HEK293 (cell line): ENCODE data around the gene SMAD9.

Experiments
- CTCF ChIA-PET: fragments of 350-600 bp; formaldehyde crosslinking; extraction: SDS; loops from one replicate; lab custom pipeline; 2021; ENCODE audit warnings: antibody characterized with exemption; lab: Yijun Ruan, JAX
- POLR2A ChIA-PET: fragments of 300-600 bp; formaldehyde crosslinking; extraction: SDS; loops from one replicate; lab custom pipeline; 2020; ENCODE audit warnings: antibody characterized with exemption, inconsistent platforms; lab: Yijun Ruan, JAX
- H3K27ac ChIP-seq: fragments of 200-500 bp; sonication (Bioruptor generic); 2 replicates; pipeline ENCODE4 v1.5.1; 2014; ENCODE audit warnings: low read depth, low read length, control low read depth, inconsistent platforms; ENCODE audit errors: extremely low read depth
- H3K36me3 ChIP-seq, 2 experiments: fragments of 200-500 bp in 1 of 2; sonication (Bioruptor generic) in 1 of 2; 1 replicate in 1 of 2; 2 replicates in 1 of 2; pipeline ENCODE4 v1.5.1; 2014 to 2017; ENCODE audit warnings: inconsistent platforms in 2 of 2, low read length in 2 of 2; ENCODE audit not compliant: control insufficient read depth in 2 of 2, insufficient read depth in 1 of 2
- H3K4me1 ChIP-seq: fragments of 200-500 bp; sonication (Bioruptor generic); 2 replicates; pipeline ENCODE4 v1.5.1; 2014; ENCODE audit warnings: mild to moderate bottlenecking, low read length, inconsistent platforms; ENCODE audit not compliant: control insufficient read depth, insufficient read depth
- H3K4me3 ChIP-seq: 2 replicates; pipeline ENCODE4 v1.5.1; 2011; ENCODE audit warnings: low read depth, mild to moderate bottlenecking, control low read depth, low read length, moderate library complexity
- H3K9me3 ChIP-seq: fragments of 200-500 bp; sonication (Bioruptor generic); 2 replicates; pipeline ENCODE4 v1.5.1; 2014; ENCODE audit warnings: low read depth, low read length, inconsistent platforms; ENCODE audit not compliant: control insufficient read depth, insufficient read depth
- EGR2 ChIP-seq: fragments of 450-650 bp; formaldehyde crosslinking; IDR thresholded peaks from 2 replicates; pipeline ENCODE4 v1.5.1; 2016; ENCODE audit warnings: low read depth, missing biosample characterization, missing genetic modification characterization
- GLIS1 ChIP-seq: fragments of 450-650 bp; formaldehyde crosslinking; IDR thresholded peaks from 2 replicates; pipeline ENCODE4 v1.5.1; 2016; ENCODE audit warnings: missing biosample characterization, missing genetic modification characterization
- GLIS2 ChIP-seq: fragments of 450-650 bp; formaldehyde crosslinking; IDR thresholded peaks from 2 replicates; pipeline ENCODE4 v1.5.1; 2016; ENCODE audit warnings: missing biosample characterization, missing genetic modification characterization
- KLF10 ChIP-seq: fragments of 450-650 bp; IDR thresholded peaks from 2 replicates; pipeline ENCODE4 v1.5.1; 2018; ENCODE audit warnings: missing biosample characterization, mild to moderate bottlenecking, missing genetic modification characterization
- KLF17 ChIP-seq: fragments of 450-650 bp; formaldehyde crosslinking; IDR thresholded peaks from 2 replicates; pipeline ENCODE4 v1.5.1; 2016; ENCODE audit warnings: missing biosample characterization, missing genetic modification characterization
- KLF9 ChIP-seq: fragments of 450-650 bp; formaldehyde crosslinking; IDR thresholded peaks from 2 replicates; pipeline ENCODE4 v1.5.1; 2016; ENCODE audit warnings: missing biosample characterization, missing genetic modification characterization, low read depth
- OVOL3 ChIP-seq: fragments of 450-650 bp; formaldehyde crosslinking; IDR thresholded peaks from 2 replicates; pipeline ENCODE4 v1.5.1; 2016; ENCODE audit warnings: missing biosample characterization, missing genetic modification characterization
- SCRT2 ChIP-seq: fragments of 450-650 bp; formaldehyde crosslinking; IDR thresholded peaks from 2 replicates; pipeline ENCODE4 v1.5.1; 2016; ENCODE audit warnings: missing biosample characterization, missing genetic modification characterization
- SP7 ChIP-seq: fragments of 450-650 bp; formaldehyde crosslinking; IDR thresholded peaks from 2 replicates; pipeline ENCODE4 v1.5.1; 2016; ENCODE audit warnings: missing biosample characterization, missing genetic modification characterization
- YY1 ChIP-seq: fragments of 450-650 bp; formaldehyde crosslinking; IDR thresholded peaks from 2 replicates; pipeline ENCODE4 v1.5.1; 2018; ENCODE audit warnings: missing biosample characterization, missing genetic modification characterization
- ZBTB26 ChIP-seq: fragments of 450-650 bp; formaldehyde crosslinking; optimal IDR thresholded peaks from 2 replicates; pipeline ENCODE3; 2016; ENCODE audit warnings: missing biosample characterization, mild to moderate bottlenecking, missing genetic modification characterization
- ZBTB44 ChIP-seq: fragments of 450-650 bp; IDR thresholded peaks from 2 replicates; pipeline ENCODE4 v1.5.1; 2018; ENCODE audit warnings: missing biosample characterization, mild to moderate bottlenecking, missing genetic modification characterization
- ZBTB8A ChIP-seq: fragments of 450-650 bp; formaldehyde crosslinking; IDR thresholded peaks from 2 replicates; pipeline ENCODE4 v1.5.1; 2016; ENCODE audit warnings: missing biosample characterization, missing genetic modification characterization
- ZFHX2 ChIP-seq: fragments of 450-650 bp; formaldehyde crosslinking; conservative IDR thresholded peaks from 2 replicates; pipeline ENCODE4 v1.5.1; 2016; ENCODE audit warnings: missing biosample characterization, missing genetic modification characterization
- ZNF140 ChIP-seq: fragments of 450-650 bp; formaldehyde crosslinking; IDR thresholded peaks from 2 replicates; pipeline ENCODE4 v1.5.1; 2016; ENCODE audit warnings: missing biosample characterization, missing genetic modification characterization
- ZNF184 ChIP-seq: fragments of 450-650 bp; IDR thresholded peaks from 2 replicates; pipeline ENCODE4 v1.5.1; 2018; ENCODE audit warnings: missing biosample characterization, mild to moderate bottlenecking, missing genetic modification characterization
- ZNF335 ChIP-seq: fragments of 450-650 bp; formaldehyde crosslinking; conservative IDR thresholded peaks from 2 replicates; pipeline ENCODE4 v1.5.1; 2016; ENCODE audit warnings: missing biosample characterization, missing genetic modification characterization
- ZNF354C ChIP-seq: fragments of 450-650 bp; formaldehyde crosslinking; IDR thresholded peaks from 2 replicates; pipeline ENCODE4 v1.5.1; 2016; ENCODE audit warnings: missing biosample characterization, missing genetic modification characterization, low read depth, borderline replicate concordance
- ZNF394 ChIP-seq: fragments of 450-650 bp; formaldehyde crosslinking; IDR thresholded peaks from 2 replicates; pipeline ENCODE4 v1.5.1; 2016; ENCODE audit warnings: missing biosample characterization, missing genetic modification characterization, mild to moderate bottlenecking, moderate library complexity, borderline replicate concordance
- ZNF404 ChIP-seq: fragments of 450-650 bp; formaldehyde crosslinking; IDR thresholded peaks from 2 replicates; pipeline ENCODE4 v1.5.1; 2017; ENCODE audit warnings: missing biosample characterization, missing genetic modification characterization
- ZNF561 ChIP-seq: fragments of 450-650 bp; IDR thresholded peaks from 2 replicates; pipeline ENCODE4 v1.5.1; 2018; ENCODE audit warnings: missing biosample characterization, missing genetic modification characterization, borderline replicate concordance
- ZNF660 ChIP-seq: fragments of 450-650 bp; IDR thresholded peaks from 2 replicates; pipeline ENCODE4 v1.5.1; 2018; ENCODE audit warnings: missing biosample characterization, mild to moderate bottlenecking, missing genetic modification characterization
- ZNF677 ChIP-seq: fragments of 450-650 bp; IDR thresholded peaks from 2 replicates; pipeline ENCODE4 v1.5.0; 2018; ENCODE audit warnings: missing biosample characterization, mild to moderate bottlenecking, missing genetic modification characterization, moderate library complexity
- ZSCAN30 ChIP-seq: fragments of 450-650 bp; IDR thresholded peaks from 2 replicates; pipeline ENCODE4 v1.5.1; 2018; ENCODE audit warnings: missing biosample characterization, mild to moderate bottlenecking, missing genetic modification characterization, moderate library complexity
- TF ChIP-seq, protein P1 (sequence below): fragments of 450-650 bp; formaldehyde crosslinking; IDR thresholded peaks from 2 replicates; pipeline ENCODE4 v1.5.1; 2017; ENCODE audit warnings: missing biosample characterization, missing genetic modification characterization
- TF ChIP-seq, protein P2 (sequence below): fragments of 450-650 bp; formaldehyde crosslinking; IDR thresholded peaks from 2 replicates; pipeline ENCODE4 v1.5.1; 2017; ENCODE audit warnings: missing biosample characterization, missing genetic modification characterization

The SMAD9 gene

GRCh38 chr13:36818804-36819738 lies 101.0 kb downstream of the SMAD9 start, which contains the start of gene RFXAP:
Gene RFXAP (plus strand): TSS chr13:36819222. CDS start chr13:36819358, 136 bp downstream.
- Histone ChIP-seq H3K4me3 (peak within 1 kb of the TSS; percentile 73), H3K9me3 (no peaks in the 10 kb centered on the region), H3K36me3 (peaks cover 0 to 3% of the 10 kb centered on the region in 2 experiments; a peak in 2 of 3 replicates), H3K27ac (peak within 1 kb of the TSS; percentile 85), H3K4me1 (peaks cover 11% of the 10 kb centered on the region)
- ChIA-PET CTCF (no interaction called here), POLR2A (no interaction called here)
- TF ChIP-seq ZNF561 (tag by site-specific recombination) (0 out of 2 replicates have a peak, but pooled peaks have one; percentile 59), EGR2 (tag by site-specific recombination) (peak; percentile 59), ZNF394 (no peak), ZNF677 (tag by site-specific recombination) (peak; percentile 54; the same call in 1 of the 2 replicates), ZNF354C (no peak), ZNF184 (tag by site-specific recombination) (no peak), KLF10 (tag by site-specific recombination) (0 out of 2 replicates have a peak, but pooled peaks have one; percentile 15), ZNF140 (tag by site-specific recombination) (no peak), SCRT2 (tag by site-specific recombination) (peak; percentile 57; the same call in 1 of the 2 replicates), ZBTB44 (tag by site-specific recombination) (0 out of 2 replicates have a peak, but pooled peaks have one; percentile 43), SP7 (tag by site-specific recombination) (0 out of 2 replicates have a peak, but pooled peaks have one; percentile 9), GLIS1 (tag by site-specific recombination) (peak; percentile 21; the same call in 1 of the 2 replicates), ZNF404 (tag by site-specific recombination) (no peak), KLF9 (peak; percentile 43), OVOL3 (tag by site-specific recombination) (no peak), YY1 (no peak), GLIS2 (tag by site-specific recombination) (peak; percentile 95), KLF17 (tag by site-specific recombination) (no peak), ZBTB8A (tag by site-specific recombination) (peak; percentile 60; the same call in 1 of the 2 replicates), ZNF335 (tag by site-specific recombination) (peak; percentile 61), ZSCAN30 (tag by site-specific recombination) (peak; percentile 58), ZBTB26 (tag by site-specific recombination) (peak; percentile 77), ZFHX2 (tag by site-specific recombination) (peak; percentile 66), ZNF660 (tag by site-specific recombination) (peak; percentile 46)
- TF ChIP-seq, protein P1, sequence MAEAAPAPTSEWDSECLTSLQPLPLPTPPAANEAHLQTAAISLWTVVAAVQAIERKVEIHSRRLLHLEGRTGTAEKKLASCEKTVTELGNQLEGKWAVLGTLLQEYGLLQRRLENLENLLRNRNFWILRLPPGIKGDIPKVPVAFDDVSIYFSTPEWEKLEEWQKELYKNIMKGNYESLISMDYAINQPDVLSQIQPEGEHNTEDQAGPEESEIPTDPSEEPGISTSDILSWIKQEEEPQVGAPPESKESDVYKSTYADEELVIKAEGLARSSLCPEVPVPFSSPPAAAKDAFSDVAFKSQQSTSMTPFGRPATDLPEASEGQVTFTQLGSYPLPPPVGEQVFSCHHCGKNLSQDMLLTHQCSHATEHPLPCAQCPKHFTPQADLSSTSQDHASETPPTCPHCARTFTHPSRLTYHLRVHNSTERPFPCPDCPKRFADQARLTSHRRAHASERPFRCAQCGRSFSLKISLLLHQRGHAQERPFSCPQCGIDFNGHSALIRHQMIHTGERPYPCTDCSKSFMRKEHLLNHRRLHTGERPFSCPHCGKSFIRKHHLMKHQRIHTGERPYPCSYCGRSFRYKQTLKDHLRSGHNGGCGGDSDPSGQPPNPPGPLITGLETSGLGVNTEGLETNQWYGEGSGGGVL (tag by site-specific recombination) = 0 out of 2 replicates have a peak, but pooled peaks have one; percentile 30
- TF ChIP-seq, protein P2, sequence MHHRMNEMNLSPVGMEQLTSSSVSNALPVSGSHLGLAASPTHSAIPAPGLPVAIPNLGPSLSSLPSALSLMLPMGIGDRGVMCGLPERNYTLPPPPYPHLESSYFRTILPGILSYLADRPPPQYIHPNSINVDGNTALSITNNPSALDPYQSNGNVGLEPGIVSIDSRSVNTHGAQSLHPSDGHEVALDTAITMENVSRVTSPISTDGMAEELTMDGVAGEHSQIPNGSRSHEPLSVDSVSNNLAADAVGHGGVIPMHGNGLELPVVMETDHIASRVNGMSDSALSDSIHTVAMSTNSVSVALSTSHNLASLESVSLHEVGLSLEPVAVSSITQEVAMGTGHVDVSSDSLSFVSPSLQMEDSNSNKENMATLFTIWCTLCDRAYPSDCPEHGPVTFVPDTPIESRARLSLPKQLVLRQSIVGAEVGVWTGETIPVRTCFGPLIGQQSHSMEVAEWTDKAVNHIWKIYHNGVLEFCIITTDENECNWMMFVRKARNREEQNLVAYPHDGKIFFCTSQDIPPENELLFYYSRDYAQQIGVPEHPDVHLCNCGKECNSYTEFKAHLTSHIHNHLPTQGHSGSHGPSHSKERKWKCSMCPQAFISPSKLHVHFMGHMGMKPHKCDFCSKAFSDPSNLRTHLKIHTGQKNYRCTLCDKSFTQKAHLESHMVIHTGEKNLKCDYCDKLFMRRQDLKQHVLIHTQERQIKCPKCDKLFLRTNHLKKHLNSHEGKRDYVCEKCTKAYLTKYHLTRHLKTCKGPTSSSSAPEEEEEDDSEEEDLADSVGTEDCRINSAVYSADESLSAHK (tag by site-specific recombination) = no peak
